GM12878 (cell line): ENCODE results near the gene CRYL1. TPM values are rescaled to one million over a fixed set of nuclear protein-coding genes. Genes with fewer than 3 reads are reported as not detected.

ENCODE experiments used
- ATAC-seq: fragments of 200-7000 bp; cut with Tn5 transposase; 3 replicates; pipeline ENCODE4 v1.9.1; 2020; ENCODE audit warnings: mild to moderate bottlenecking, moderate library complexity
- BruUV-seq: library from RNA; stranded (reverse); fragments of 400-500 nt; replicated peaks from 2 replicates; lab custom pipeline; 2021; lab: Mats Ljungman, UMichigan
- CTCF ChIA-PET: fragments of 300-600 bp; sonication (Branson Sonifier 250); formaldehyde crosslinking; extraction: SDS; loops from one replicate; lab custom pipeline; 2021; ENCODE audit warnings: inconsistent platforms; lab: Yijun Ruan, JAX
- POLR2A ChIA-PET: fragments of 350-600 bp; formaldehyde crosslinking; extraction: SDS; loops from one replicate; lab custom pipeline; 2021; ENCODE audit warnings: inconsistent platforms; lab: Charles Lee
- RAD21 ChIA-PET: fragments of 300-600 bp; sonication (Branson Sonifier 250); formaldehyde crosslinking; loops from one replicate; lab custom pipeline; 2023; ENCODE audit warnings: antibody characterized with exemption; ENCODE audit not compliant: unreplicated experiment; lab: Charles Lee
- SMC1A ChIA-PET: fragments of 300-600 bp; sonication (Branson Sonifier 250); formaldehyde crosslinking; loops from one replicate; lab custom pipeline; 2023; ENCODE audit not compliant: unreplicated experiment, uncharacterized antibody; lab: Charles Lee
- DNase-seq: peaks from one replicate; pipeline ENCODE4 v3.0.0-alpha.2; 2011; ENCODE audit warnings: low read depth, low spot score
- FAIRE-seq: peaks from 3 replicates; lab custom pipeline; 2011; peaks lifted over from hg19 to GRCh38; lab: Jason Lieb, UNC
- H2AFZ ChIP-seq: 2 replicates; pipeline ENCODE4 v1.6.0; 2011; ENCODE audit warnings: low read depth, low read length, control low read depth; ENCODE audit not compliant: control insufficient read depth
- H3K27ac ChIP-seq: 2 replicates; pipeline ENCODE4 v1.5.1; 2011; ENCODE audit warnings: control low read depth; ENCODE audit not compliant: control insufficient read depth, insufficient read depth
- H3K27me3 ChIP-seq, 2 experiments: replicated peaks in 1 of 2; 2 replicates each; pipeline versions ENCODE4 v1.6.0 to v1.6.1; 2011; ENCODE audit warnings: low read length in 1 of 2; ENCODE audit not compliant: control insufficient read depth in 2 of 2, insufficient read depth in 2 of 2
- H3K36me3 ChIP-seq, 2 experiments: 2 replicates each; pipeline ENCODE4 v1.5.1; 2011; ENCODE audit warnings: low read length in 1 of 2; ENCODE audit not compliant: control insufficient read depth in 2 of 2, insufficient read depth in 2 of 2
- H3K4me1 ChIP-seq: 2 replicates; pipeline ENCODE4 v1.6.1; 2011; ENCODE audit warnings: mild to moderate bottlenecking, low read length, moderate library complexity, mixed read lengths; ENCODE audit not compliant: control insufficient read depth, insufficient read depth
- H3K4me2 ChIP-seq: 2 replicates; pipeline ENCODE4 v1.6.0; 2011; ENCODE audit warnings: control low read depth; ENCODE audit not compliant: control insufficient read depth, insufficient read depth
- H3K4me3 ChIP-seq: fragments of 200-600 bp; sonication (generic); 2 replicates; pipeline ENCODE4 v1.5.1; 2016
- H3K79me2 ChIP-seq: 2 replicates; pipeline ENCODE4 v1.6.0; 2011; ENCODE audit warnings: low read length; ENCODE audit not compliant: control insufficient read depth, insufficient read depth
- H3K9ac ChIP-seq: 2 replicates; pipeline ENCODE4 v1.8.0; 2011; ENCODE audit warnings: low read length, control low read depth, mixed read lengths; ENCODE audit not compliant: control insufficient read depth, insufficient read depth
- H3K9me3 ChIP-seq: replicated peaks from 3 replicates; pipeline ENCODE4 v1.5.1; 2011; ENCODE audit warnings: mild to moderate bottlenecking, low read length; ENCODE audit not compliant: control insufficient read depth, insufficient read depth
- H4K20me1 ChIP-seq: 2 replicates; pipeline ENCODE4 v1.6.0; 2011; ENCODE audit not compliant: control insufficient read depth, insufficient read depth
- BCLAF1 ChIP-seq: fragments of 450-650 bp; IDR thresholded peaks from 2 replicates; pipeline ENCODE4 v1.6.1; 2017; ENCODE audit warnings: antibody characterized with exemption, mild to moderate bottlenecking, moderate library complexity
- CUX1 ChIP-seq: IDR thresholded peaks from 2 replicates; pipeline ENCODE4 v1.6.1; 2012; ENCODE audit warnings: improper control_type of control experiment, low read depth, low read length; ENCODE audit not compliant: insufficient replicate concordance
- DPF2 ChIP-seq: fragments of 450-650 bp; IDR thresholded peaks from 2 replicates; pipeline ENCODE4 v1.6.1; 2017; ENCODE audit warnings: mild to moderate bottlenecking
- ELK1 ChIP-seq: IDR thresholded peaks from 2 replicates; pipeline ENCODE4 v1.6.1; 2012; ENCODE audit warnings: low read depth, low read length, improper control_type of control experiment
- FOXK2 ChIP-seq: fragments of 450-650 bp; IDR thresholded peaks from 2 replicates; pipeline ENCODE4 v1.6.1; 2017; ENCODE audit warnings: mild to moderate bottlenecking, moderate library complexity
- NFYB ChIP-seq: IDR thresholded peaks from 2 replicates; pipeline ENCODE4 v1.6.1; 2011; ENCODE audit warnings: low read depth, mild to moderate bottlenecking, low read length, improper control_type of control experiment, moderate library complexity; ENCODE audit not compliant: insufficient read depth
- RAD21 ChIP-seq: IDR thresholded peaks from 2 replicates; pipeline ENCODE4 v1.6.1; 2011; ENCODE audit warnings: mild to moderate bottlenecking, low read depth, low read length, moderate library complexity; ENCODE audit not compliant: insufficient read depth
- RFX5 ChIP-seq: IDR thresholded peaks from 2 replicates; pipeline ENCODE4 v1.6.1; 2011; ENCODE audit warnings: low read depth, low read length, improper control_type of control experiment
- SMARCA5 ChIP-seq: fragments of 450-650 bp; IDR thresholded peaks from 2 replicates; pipeline ENCODE4 v1.6.1; 2017; ENCODE audit warnings: mild to moderate bottlenecking
- STAT3 ChIP-seq: IDR thresholded peaks from 2 replicates; pipeline ENCODE4 v1.6.1; 2011; ENCODE audit warnings: low read depth, low read length, improper control_type of control experiment
- WGBS: methylation state at CpG from one replicate; pipeline ENCODE4 v1.1.6; 2016; ENCODE audit warnings: low lambda C conversion rate; ENCODE audit not compliant: insufficient replicate concordance, insufficient coverage; ENCODE audit errors: missing lambda C conversion rate; 5-methylcytosine and 5-hydroxymethylcytosine counted together
- in situ Hi-C: fragments of 300-500 bp; cut with MboI; formaldehyde crosslinking; loops from 9 replicates; pipeline ENCODE4 v1.14.3; 2018; ENCODE audit warnings: mixed read lengths
- intact Hi-C: fragments of 100-400 bp; cut with micrococcal nuclease; formaldehyde crosslinking; loops from one replicate; pipeline ENCODE4 v1.14.2; 2022; ENCODE audit not compliant: unreplicated experiment
- polyA plus RNA-seq, 11 experiments: library from polyadenylated mRNA; depleted of rRNA in 4 of 11; unstranded in 6 of 11; stranded (reverse) in 5 of 11; fragments of >200 nt; fragmentation: Nextera tagmentation in 4 of 11; fragmentation: Illumina TruSeq in 1 of 11; extraction: Ambion mirVana in 4 of 11; extraction: Trizol in 1 of 11; gene quantifications; 1 replicate in 1 of 11; 2 replicates in 10 of 11; pipeline versions ENCODE4 v1.2.1 to v1.2.3, GENCODE V29; 2011 to 2016; ENCODE audit warnings: inconsistent platforms in 2 of 11, missing spikeins in 2 of 11, low read depth in 1 of 11
- total RNA-seq, 4 experiments: library from RNA; depleted of rRNA in 3 of 4; stranded (reverse); fragments of >200 nt in 3 of 4; fragmentation: Illumina TruSeq in 1 of 4; extraction: Trizol in 1 of 4; gene quantifications; 2 replicates each; pipeline versions ENCODE4 v1.2.1 to v1.2.3, GENCODE V29; 2013 to 2021

CRYL1 gene
- total and polyA plus RNA-seq, 10 of the 15 experiments (the other 5 are each of a cell fraction or from before 2014, with no cell fraction given) = 5.5 to 36.7 (median 12.2) TPM

GRCh38 chr13:20399515-20399914 is 126.1 kb downstream of the CRYL1 start:
- POLR2A ChIA-PET = no interaction called here

GRCh38 chr13:20398459-20398858 is 127.2 kb downstream of the CRYL1 start:
- no peak overlapping the region for H3K9ac ChIP-seq
- no peak overlapping the region for H2AFZ ChIP-seq
- no peaks in the 10 kb centered on the region for H3K79me2 ChIP-seq
- H3K9me3 ChIP-seq = no peaks in the 10 kb centered on the region
- WGBS = 70% methylated on average over 10 of the region's 10 CpGs
- in situ Hi-C loops = no loop called here
- H3K27me3 ChIP-seq = no peaks in the 10 kb centered on the region
- H3K27ac ChIP-seq = no peak overlapping the region
- DNase-seq = no peak
- H4K20me1 ChIP-seq = no peaks in the 10 kb centered on the region
- no TSS peak for BruUV-seq
- ChIA-PET SMC1A (no interaction called here), RAD21 (no interaction called here), CTCF (interaction anchor here (1.2 kb wide), 1 partner anchor 13 kb away, joined by 3 read pairs; no protein-coding TSS in a partner anchor), POLR2A (no interaction called here)
- no peaks in the 10 kb centered on the region for H3K4me1 ChIP-seq
- intact Hi-C loops = no loop called here
- FAIRE-seq = no peak
- no peaks in the 10 kb centered on the region for H3K36me3 ChIP-seq
- no peak overlapping the region for H3K4me2 ChIP-seq
- ATAC-seq = no peak
- H3K4me3 ChIP-seq = no peak overlapping the region
- TF ChIP-seq RAD21 (no peak), ELK1 (no peak), CUX1 (no peak), FOXK2 (no peak), DPF2 (no peak), RFX5 (no peak), BCLAF1 (no peak)

More at GRCh38 chr13:20399515-20399914, 126.1 kb downstream of the CRYL1 start:
- WGBS = 22% methylated on average over 4 of the region's 5 CpGs
- Histone ChIP-seq H3K9ac (no peak overlapping the region), H3K9me3 (no peaks in the 10 kb centered on the region), H4K20me1 (no peaks in the 10 kb centered on the region), H2AFZ (no peak overlapping the region), H3K4me3 (no peak overlapping the region), H3K4me2 (no peak overlapping the region), H3K36me3 (no peaks in the 10 kb centered on the region), H3K27ac (no peak overlapping the region), H3K27me3 (no peaks in the 10 kb centered on the region), H3K79me2 (no peaks in the 10 kb centered on the region), H3K4me1 (no peaks in the 10 kb centered on the region)
- in situ Hi-C loops (no loop called here), intact Hi-C loops (no loop called here)
- FAIRE-seq (no peak), DNase-seq (no peak), ATAC-seq (no peak)
- ChIA-PET CTCF (no interaction called here), SMC1A (no interaction called here), RAD21 (no interaction called here)
- BruUV-seq = no TSS peak
- TF ChIP-seq SMARCA5 (no peak), STAT3 (no peak), NFYB (no peak)
